NCI-H526 (cell line): ENCODE data around the gene ALDH3A1.
"Not testable (repeated sequence)": the region's sequence is repeated elsewhere in the genome, so short reads cannot be mapped to it uniquely, and the experiment has no call there.

ENCODE experiments used
- DNase-seq, 2 experiments: peaks; one replicate each; lab custom pipeline; 2025; lab: John Stamatoyannopoulos, UW

The ALDH3A1 gene

DNA sequence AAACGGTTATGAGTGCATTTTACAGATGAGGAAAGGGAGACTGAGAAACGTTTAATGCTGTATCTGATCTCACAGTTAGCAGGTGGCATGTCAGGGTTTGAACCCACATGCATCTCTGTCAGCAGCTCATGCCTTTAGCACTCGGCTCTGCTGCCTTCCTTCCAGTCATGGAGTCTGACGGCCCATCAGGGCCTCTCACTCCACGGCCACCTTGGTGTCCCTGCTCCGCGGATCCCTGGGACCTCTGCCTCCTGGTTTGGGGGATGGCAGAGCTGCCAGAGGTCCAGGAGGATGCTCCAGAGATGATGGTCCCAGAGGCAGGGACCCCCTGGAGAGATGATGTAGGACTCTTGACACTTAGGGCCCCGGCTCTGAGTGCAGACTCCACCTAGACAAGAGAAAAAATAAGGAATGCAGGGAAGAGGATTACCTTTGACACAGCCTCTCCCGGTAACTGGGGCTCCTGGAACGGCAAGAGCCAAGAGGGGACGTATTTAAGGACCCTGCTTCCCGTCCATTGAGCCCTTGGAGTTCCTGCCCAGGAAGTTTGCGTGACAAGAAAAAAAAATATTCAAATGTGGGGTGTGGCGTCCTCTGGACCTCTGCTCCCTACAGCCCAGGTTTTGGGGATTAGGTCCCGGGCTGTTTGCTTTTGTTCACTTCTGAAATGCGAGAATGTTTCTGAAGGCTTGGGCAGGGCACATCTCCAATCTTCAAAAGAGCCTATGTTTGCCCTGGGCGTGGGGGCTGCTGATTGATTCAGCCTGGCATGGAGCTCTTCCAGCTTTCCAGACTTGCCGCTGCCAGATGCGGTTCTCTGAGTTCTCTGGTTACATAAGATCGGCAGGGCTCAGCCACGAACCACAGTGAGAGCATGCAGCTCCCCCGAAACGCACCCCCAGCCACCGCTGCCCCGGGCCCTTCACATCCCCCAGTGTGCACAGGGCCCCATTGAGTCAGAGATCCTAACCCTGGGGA is at the start of gene ALDH3A1:
TSS of gene ALDH3A1 (minus strand) at position 470 of the 978 bp plus-strand sequence. CDS start 3,169 bp downstream, outside the sequence.
- peak in 1 of 2 experiments; percentile 10 for DNase-seq

- no peak for DNase-seq
These were observed 48.4 kb upstream of the ALDH3A1 start for GRCh38 chr17:19796457-19796856.

GRCh38 chr17:19791918-19792550 is 43.9 kb upstream of the ALDH3A1 start:
- DNase-seq: no peak

DNA sequence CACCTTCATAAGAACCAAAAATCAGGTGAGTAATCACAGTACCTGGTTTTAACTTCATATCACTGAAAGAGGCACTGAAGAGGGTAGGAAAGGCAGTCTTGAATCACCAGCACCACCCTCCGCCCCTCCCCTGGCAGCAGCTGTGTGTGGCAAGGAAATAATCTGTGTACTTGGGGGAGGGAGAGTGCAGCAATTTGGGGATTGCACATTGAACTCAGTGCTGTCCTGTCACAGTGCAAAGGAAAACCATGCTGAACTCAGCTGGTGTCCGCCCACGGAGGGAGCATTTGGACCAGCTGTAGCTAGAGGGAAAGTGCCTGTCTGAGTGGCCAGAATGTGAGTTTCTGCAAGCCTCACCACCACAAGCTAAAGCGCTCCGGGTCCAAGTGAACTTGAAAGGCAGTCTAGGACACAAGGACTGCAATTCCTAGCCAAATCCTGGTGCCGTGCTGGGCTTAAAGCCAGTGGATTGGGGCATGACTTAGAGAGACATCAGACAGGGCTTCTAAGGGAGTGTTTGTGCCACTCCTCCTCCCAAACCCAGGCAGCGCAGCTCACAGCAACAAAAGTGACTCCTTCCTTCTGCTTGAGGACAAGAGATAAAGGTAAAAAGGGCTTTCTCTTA is 39.7 kb upstream of the ALDH3A1 start:
- no peak for DNase-seq

GRCh38 chr17:19785854-19786253 is 37.8 kb upstream of the ALDH3A1 start:
- no peak for DNase-seq

- no peak for DNase-seq
These were observed 33.7 kb upstream of the ALDH3A1 start for GRCh38 chr17:19781488-19782458.

DNA sequence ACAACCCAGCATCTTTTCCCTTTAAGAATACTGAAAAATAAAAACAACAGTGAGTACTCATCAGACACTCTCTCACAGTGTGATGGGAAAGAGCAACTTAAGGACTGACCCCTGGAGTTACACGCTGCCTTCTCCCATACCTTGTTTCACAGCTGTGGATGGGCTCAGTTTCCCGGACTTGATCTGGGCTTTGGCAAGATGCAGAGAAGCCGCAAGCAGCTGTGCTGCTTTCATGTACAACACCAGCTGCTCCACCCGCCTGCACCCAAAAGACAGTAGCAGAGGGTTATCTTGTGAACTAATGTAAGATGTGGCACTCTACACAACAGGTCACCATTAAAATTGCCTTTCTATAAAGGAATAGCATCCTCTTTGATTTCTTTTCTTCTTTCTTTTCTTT is 32.7 kb upstream of the ALDH3A1 start:
- DNase-seq: no peak

GRCh38 chr17:19773534-19773933 is 25.4 kb upstream of the ALDH3A1 start:
- no peak for DNase-seq

- DNase-seq: no peak
These were observed 24.0 kb upstream of the ALDH3A1 start for GRCh38 chr17:19771971-19772630.

- DNase-seq: no peak
These were observed 23.1 kb upstream of the ALDH3A1 start for GRCh38 chr17:19770985-19771735.

DNA sequence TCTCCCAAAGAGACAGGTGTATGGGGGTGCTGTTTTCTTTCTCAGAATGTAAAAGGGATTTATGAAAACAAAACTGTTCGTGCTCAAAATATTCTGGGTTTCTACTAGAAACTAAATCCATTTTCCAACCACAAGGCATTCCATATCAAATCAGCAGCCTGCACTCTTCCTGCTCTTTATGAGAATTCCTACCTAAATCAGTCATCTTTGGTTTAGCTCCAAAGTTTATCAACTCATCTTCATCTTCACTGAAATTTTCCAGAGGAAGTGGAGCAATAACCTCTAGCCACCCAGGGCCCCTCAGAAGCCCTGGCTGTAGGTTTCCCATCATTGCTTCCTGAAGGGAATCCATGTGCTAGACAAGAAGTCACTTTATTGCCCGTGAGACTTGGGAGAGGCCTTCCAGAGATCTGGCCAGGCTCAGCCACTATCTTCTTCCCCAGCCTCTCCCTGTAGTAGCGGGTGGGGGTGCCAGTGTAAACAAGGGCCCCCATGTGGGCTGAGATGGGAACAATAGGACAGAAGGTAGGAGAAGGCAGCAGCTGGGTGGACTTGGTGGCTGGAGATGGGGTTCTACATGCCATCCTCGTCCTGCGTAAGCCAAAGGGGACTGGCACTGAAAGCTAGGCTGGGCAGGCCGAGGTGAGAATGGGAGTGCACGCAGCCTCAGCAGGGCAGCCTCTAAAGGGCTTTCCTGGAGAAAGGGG is 22.0 kb upstream of the ALDH3A1 start:
- no peak for DNase-seq

- DNase-seq: no peak
These were observed 20.1 kb upstream of the ALDH3A1 start for GRCh38 chr17:19768046-19768782.

DNA sequence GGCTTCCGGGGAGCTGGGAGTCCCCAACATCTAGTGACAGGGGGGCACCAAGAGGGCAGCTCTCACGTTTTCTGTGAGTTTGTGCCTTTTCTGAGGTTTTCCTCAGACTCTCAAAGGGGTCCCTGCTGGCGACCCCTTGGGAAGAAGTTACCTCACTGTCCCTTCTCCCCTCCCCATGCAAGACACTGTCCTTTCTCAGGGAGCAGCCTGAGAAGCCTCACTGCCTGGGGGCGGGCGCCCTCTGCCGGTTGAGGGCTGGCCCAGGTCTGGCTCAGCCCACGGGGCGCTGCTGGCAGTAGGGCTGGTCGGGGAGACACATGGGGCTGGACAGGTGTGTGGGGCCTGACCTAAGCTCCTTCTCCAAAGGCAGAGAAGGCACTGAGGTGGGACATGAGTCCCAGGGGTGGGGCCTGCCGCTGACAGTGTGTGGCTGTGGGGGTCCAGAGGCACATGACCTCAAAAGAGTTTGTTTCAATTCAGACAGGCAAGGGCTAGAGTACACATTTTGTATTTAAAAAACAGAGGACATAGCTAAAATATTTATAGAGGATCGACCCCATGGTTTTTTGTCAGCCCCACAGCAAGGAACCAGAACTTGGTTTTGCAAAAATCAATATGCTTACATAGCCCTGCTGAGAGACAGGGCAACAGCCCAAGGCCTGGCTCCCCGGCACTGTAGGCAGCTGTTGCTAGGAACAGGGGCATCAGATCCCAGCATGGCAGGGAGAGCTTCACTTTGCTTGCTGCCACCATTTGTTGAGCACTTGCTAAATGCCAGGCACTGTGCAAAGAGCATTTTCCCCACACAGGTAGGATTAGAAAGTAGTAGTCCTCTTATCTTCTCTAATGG is 18.5 kb upstream of the ALDH3A1 start:
- DNase-seq: peak in 1 of 2 experiments; percentile 47

GRCh38 chr17:19766016-19766415 is 17.9 kb upstream of the ALDH3A1 start:
- no peak for DNase-seq

GRCh38 chr17:19763991-19764390 is 15.9 kb upstream of the ALDH3A1 start:
- DNase-seq: not testable (repeated sequence)

DNA sequence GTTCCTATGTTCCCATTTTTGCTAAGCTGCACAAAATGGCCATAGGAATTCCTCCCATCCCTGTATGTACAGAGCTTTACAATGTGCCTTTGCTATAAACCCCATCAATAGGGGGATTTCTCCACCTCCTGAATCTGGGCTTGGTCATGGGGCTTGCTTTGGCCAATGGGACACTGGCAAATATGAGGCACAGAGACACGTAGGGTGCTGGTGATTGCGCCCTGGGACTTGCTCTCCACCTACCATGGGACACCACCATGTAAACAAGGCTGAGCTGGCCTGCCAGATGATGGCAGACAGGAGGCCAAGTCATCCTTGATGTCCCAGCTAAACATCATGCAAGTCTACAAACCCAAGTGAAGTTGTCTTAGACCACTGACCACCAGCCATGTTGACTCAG is 15.3 kb upstream of the ALDH3A1 start:
- no peak for DNase-seq

GRCh38 chr17:19762515-19762961 is 14.4 kb upstream of the ALDH3A1 start:
- peak in 1 of 2 experiments; percentile 62 for DNase-seq

DNA sequence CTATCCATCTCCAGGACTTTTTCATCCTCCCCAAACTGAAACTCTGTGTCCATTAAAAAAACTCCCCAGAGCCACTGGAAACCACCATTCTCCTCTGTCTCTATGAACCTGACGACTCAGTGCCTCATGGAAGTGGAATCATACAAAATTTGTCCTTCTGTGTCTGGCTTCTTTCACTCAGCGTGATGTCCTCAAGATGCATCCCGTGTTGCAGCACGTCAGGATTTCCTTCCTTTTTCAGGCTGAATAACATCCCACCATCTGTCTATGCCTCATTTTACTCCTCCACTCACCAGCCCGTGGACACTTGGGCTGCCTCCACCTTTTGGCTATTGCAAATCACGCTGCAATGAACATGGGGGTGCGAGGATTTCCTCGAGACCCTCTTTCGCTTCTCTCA is 12.6 kb upstream of the ALDH3A1 start:
- DNase-seq: no peak
